Psoas muscle (tissue), 8 donors: ENCODE data around the gene MX2. TPM values are rescaled to one million over a fixed set of nuclear protein-coding genes. Genes with fewer than 3 reads are reported as not detected.

Experiments
- ATAC-seq, 4 donors: fragments of 200-7000 bp; cut with Tn5 transposase; one replicate each; pipeline ENCODE4 v1.9.1; 2020; ENCODE audit warnings: moderate library complexity in 3 of 4, mild to moderate bottlenecking in 2 of 4
- DNase-seq, 2 donors: peaks; one replicate each; pipeline ENCODE4 v3.0.0-alpha.2; 2020
- H3K27ac ChIP-seq: fragments of 200-600 bp; one replicate; pipeline ENCODE4 v1.8.0; 2022
- H3K27me3 ChIP-seq, 3 donors: fragments of 200-600 bp in 1 of 3; one replicate each; pipeline versions ENCODE4 v1.6.1 to v1.8.0; 2013 to 2022; ENCODE audit warnings: low read length in 2 of 3, mild to moderate bottlenecking in 2 of 3, moderate library complexity in 1 of 3; ENCODE audit not compliant: insufficient read depth in 3 of 3
- H3K36me3 ChIP-seq, 2 donors: fragments of 200-600 bp in 1 of 2; one replicate each; pipeline versions ENCODE4 v1.6.1 to v1.8.0; 2013 to 2022; ENCODE audit warnings: low read depth in 1 of 2, mild to moderate bottlenecking in 1 of 2, moderate library complexity in 1 of 2; ENCODE audit not compliant: insufficient read depth in 1 of 2
- H3K4me1 ChIP-seq: fragments of 200-600 bp; one replicate; pipeline ENCODE4 v1.8.0; 2022
- H3K4me3 ChIP-seq: fragments of 200-600 bp; one replicate; pipeline ENCODE4 v1.8.0; 2022; ENCODE audit warnings: mild to moderate bottlenecking
- H3K9me3 ChIP-seq: fragments of 200-600 bp; one replicate; pipeline ENCODE4 v1.8.0; 2022
- WGBS, 3 donors: extraction: QIAGEN DNeasy Blood & Tissue Kit; methylation state at CpG; one replicate each; pipeline versions ENCODE4 v1.1.6 to v1.1.7; 2013; 5-methylcytosine and 5-hydroxymethylcytosine counted together
- intact Hi-C, 2 donors: fragments of 100-400 bp; cut with DNase I; formaldehyde crosslinking; loops; one replicate each; pipeline versions ENCODE4 v1.11.0 to v1.14.2; 2022
- polyA plus RNA-seq, 3 donors: library from polyadenylated mRNA; stranded (reverse); fragments of 200-250 nt; gene quantifications; one replicate each; pipeline ENCODE4 v1.2.3, GENCODE V29; 2013
- total RNA-seq, 4 donors: library from RNA; stranded (reverse); fragmentation: NEBNext Ultra II Directional in 2 of 4; extraction: Animal tissue kit (Norgen Biotek cat#: 25700) in 2 of 4; gene quantifications; one replicate each; pipeline versions ENCODE4 v1.2.1 to v1.2.4, GENCODE V29; 2021 to 2023
- TF ChIP-seq, protein P1 (sequence below): fragments of 200-600 bp; IDR thresholded peaks from one replicate; pipeline ENCODE4 v1.8.0; 2022; ENCODE audit warnings: antibody characterized with exemption
- donor health status: healthy with polysubstance abuse.
- donor health status: DM: no; HTN: no; CAD: no; lungs with moderate emphysema.
- donor health status: Bipolar disorder and iron deficiency.
- donor health status: healthy.
- donor health status: DM: yes; HTN: yes; CAD: no.
- donor health status: DM: no; HTN: no; CAD: no.
- donor health status: DM: no; HTN: no; CAD: no.
- donor health status: DM: yes; HTN: yes; CAD: no.

The MX2 gene
- total and polyA plus RNA-seq, 7 donors, result 1.2 to 3.6 (median 2.7) TPM

DNA sequence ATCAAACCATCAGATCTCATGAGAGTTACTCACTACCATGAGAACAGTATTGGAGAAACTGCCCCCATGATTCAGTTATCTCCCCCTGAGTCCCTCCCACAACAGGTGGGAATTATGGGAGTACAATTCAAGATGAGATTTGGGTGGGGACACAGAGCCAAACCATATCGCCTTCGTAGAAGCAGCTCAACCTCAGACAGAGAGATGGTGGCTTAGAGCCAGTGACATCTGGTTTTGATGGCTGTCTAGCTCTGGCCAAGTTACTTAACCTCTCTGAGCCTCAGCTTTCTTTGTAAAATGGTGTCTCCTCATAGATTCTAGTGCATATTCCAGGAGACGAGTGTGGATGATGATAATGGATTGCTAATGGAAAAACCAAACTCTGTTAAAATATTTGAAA is 91.4 kb downstream of the MX2 start:
- ATAC-seq, result no peak
- TF ChIP-seq, protein P1, sequence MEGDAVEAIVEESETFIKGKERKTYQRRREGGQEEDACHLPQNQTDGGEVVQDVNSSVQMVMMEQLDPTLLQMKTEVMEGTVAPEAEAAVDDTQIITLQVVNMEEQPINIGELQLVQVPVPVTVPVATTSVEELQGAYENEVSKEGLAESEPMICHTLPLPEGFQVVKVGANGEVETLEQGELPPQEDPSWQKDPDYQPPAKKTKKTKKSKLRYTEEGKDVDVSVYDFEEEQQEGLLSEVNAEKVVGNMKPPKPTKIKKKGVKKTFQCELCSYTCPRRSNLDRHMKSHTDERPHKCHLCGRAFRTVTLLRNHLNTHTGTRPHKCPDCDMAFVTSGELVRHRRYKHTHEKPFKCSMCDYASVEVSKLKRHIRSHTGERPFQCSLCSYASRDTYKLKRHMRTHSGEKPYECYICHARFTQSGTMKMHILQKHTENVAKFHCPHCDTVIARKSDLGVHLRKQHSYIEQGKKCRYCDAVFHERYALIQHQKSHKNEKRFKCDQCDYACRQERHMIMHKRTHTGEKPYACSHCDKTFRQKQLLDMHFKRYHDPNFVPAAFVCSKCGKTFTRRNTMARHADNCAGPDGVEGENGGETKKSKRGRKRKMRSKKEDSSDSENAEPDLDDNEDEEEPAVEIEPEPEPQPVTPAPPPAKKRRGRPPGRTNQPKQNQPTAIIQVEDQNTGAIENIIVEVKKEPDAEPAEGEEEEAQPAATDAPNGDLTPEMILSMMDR, result no peak
- H3K27me3 ChIP-seq, result no peaks in the 10 kb centered on the region
- peaks cover 2% of the 10 kb centered on the region in 2 donors for H3K36me3 ChIP-seq
- no peak overlapping the region for H3K27ac ChIP-seq
- WGBS, 3 donors, result 58 to 63% (median 59%) methylated on average over 3 of the region's 3 CpGs
- intact Hi-C loops, result loop anchor here in 1 of 2 donors (10.0 kb wide), 1 partner anchor 168 kb away; no protein-coding TSS in a partner anchor
- no peaks in the 10 kb centered on the region for H3K4me1 ChIP-seq
- H3K9me3 ChIP-seq, result no peaks in the 10 kb centered on the region
- DNase-seq, result no peak
- no peak overlapping the region for H3K4me3 ChIP-seq

DNA sequence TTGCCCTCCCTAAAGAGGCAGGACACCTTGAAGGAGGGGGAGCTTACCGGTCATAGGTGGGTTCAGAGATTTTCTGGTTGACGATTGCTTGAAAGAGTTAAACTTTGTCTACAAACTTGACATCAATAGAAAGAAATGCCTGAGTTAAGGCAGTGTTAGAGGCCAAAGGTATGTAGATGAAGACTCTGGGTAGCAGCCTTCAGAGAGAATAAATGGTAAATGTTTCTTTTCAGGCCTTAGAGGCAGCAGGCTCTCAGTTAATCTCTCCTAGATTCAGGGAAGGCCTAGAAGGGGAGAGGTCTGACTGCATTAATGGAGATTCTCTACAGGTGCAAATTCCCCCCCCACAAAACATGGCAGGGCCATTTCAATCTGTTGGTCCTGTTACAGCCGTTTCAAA is 91.9 kb downstream of the MX2 start:
- DNase-seq (no peak), ATAC-seq (no peak)
- no peaks in the 10 kb centered on the region for H3K9me3 ChIP-seq
- no peak overlapping the region for H3K4me3 ChIP-seq
- 55 to 73% (median 55%) methylated on average over 3 of the region's 3 CpGs for WGBS, 3 donors
- H3K27ac ChIP-seq, result no peak overlapping the region
- no peaks in the 10 kb centered on the region for H3K27me3 ChIP-seq
- intact Hi-C loops, result loop anchor here in 1 of 2 donors (10.0 kb wide), 1 partner anchor 169 kb away; no protein-coding TSS in a partner anchor
- TF ChIP-seq, protein P1, result no peak
- H3K36me3 ChIP-seq, result peaks cover 0 to 2% of the 10 kb centered on the region in 2 donors
- no peaks in the 10 kb centered on the region for H3K4me1 ChIP-seq

DNA sequence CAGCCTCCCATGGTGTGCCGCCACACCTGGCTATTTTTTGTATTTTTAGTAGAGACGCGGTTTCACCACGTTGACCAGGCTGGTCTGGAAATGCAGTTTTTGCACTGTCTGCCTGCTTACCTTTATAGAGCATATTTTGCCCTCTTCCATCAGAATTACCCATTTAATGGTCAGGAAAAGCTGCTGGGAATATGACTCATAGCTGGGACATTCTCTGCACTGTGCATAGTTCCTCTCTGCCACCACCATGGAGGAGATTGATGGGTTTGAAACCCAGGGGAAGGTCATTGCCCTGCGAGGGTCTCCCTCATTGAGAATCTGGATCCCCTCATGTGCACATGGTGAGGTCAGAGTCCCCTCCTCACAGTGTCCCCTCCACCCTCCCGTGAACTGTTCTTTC is 96.3 kb downstream of the MX2 start:
- Histone ChIP-seq H3K4me1 (no peaks in the 10 kb centered on the region), H3K4me3 (no peak overlapping the region), H3K36me3 (peaks cover 0 to 2% of the 10 kb centered on the region in 2 donors), H3K27ac (no peak overlapping the region), H3K9me3 (no peaks in the 10 kb centered on the region), H3K27me3 (peaks cover 0 to 5% (median 0%) of the 10 kb centered on the region in 3 donors)
- intact Hi-C loops, result loop anchor here in 1 of 2 donors (10.0 kb wide), 1 partner anchor 173 kb away; no protein-coding TSS in a partner anchor
- no peak for DNase-seq
- WGBS, 3 donors, result 83 to 93% (median 85%) methylated on average over 6 of the region's 6 CpGs
- ATAC-seq, result no peak
- TF ChIP-seq, protein P1, result no peak

DNA sequence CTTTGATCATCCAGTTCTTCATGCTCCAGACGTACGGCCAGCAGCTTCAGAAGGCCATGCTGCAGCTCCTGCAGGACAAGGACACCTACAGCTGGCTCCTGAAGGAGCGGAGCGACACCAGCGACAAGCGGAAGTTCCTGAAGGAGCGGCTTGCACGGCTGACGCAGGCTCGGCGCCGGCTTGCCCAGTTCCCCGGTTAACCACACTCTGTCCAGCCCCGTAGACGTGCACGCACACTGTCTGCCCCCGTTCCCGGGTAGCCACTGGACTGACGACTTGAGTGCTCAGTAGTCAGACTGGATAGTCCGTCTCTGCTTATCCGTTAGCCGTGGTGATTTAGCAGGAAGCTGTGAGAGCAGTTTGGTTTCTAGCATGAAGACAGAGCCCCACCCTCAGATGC is 96.7 kb downstream of the MX2 start:
- peaks cover 0 to 5% (median 0%) of the 10 kb centered on the region in 3 donors for H3K27me3 ChIP-seq
- no peak for ATAC-seq
- no peak for DNase-seq
- peaks cover 0 to 2% of the 10 kb centered on the region in 2 donors for H3K36me3 ChIP-seq
- H3K4me1 ChIP-seq, result no peaks in the 10 kb centered on the region
- no peak overlapping the region for H3K4me3 ChIP-seq
- TF ChIP-seq, protein P1, result no peak
- intact Hi-C loops, result loop anchor here in 1 of 2 donors (10.0 kb wide), 1 partner anchor 174 kb away; no protein-coding TSS in a partner anchor
- WGBS, 3 donors, result 87 to 91% (median 89%) methylated on average over 22 of the region's 22 CpGs
- no peak overlapping the region for H3K27ac ChIP-seq
- H3K9me3 ChIP-seq, result no peaks in the 10 kb centered on the region

Other genes with a start within 250 kb of the MX2 start
- 10 to 100 TPM in 2 of 4 donors, 1 to 10 TPM in 2; 5.3 to 13.9 (median 9.1) TPM for gene BACE2, start 193.9 kb upstream of the MX2 start, total RNA-seq
- 10 to 100 TPM in 1 of 3 donors, 1 to 10 TPM in 2; 5.8 to 16.0 (median 6.2) TPM for gene BACE2, start 193.9 kb upstream of the MX2 start, polyA plus RNA-seq
- under 1 TPM in 1 of 4 donors, not detected in 3; 0.26 TPM for gene FAM3B, start 45.2 kb upstream of the MX2 start, total RNA-seq
- under 1 TPM; 0.10 to 0.21 (median 0.18) TPM for gene FAM3B, start 45.2 kb upstream of the MX2 start, polyA plus RNA-seq
- gene MX1, start 64.2 kb downstream of the MX2 start, total RNA-seq, result 10 to 100 TPM in 1 of 4 donors, 1 to 10 TPM in 3; 3.8 to 14.9 (median 6.2) TPM
- gene MX1, start 64.2 kb downstream of the MX2 start, polyA plus RNA-seq, result 1 to 10 TPM; 2.2 to 3.7 (median 3.5) TPM
- gene TMPRSS2, start 146.1 kb downstream of the MX2 start, total RNA-seq, result under 1 TPM in 1 of 4 donors, not detected in 3; 0.10 TPM
- gene TMPRSS2, start 146.1 kb downstream of the MX2 start, polyA plus RNA-seq, result under 1 TPM; 0.03 to 0.15 (median 0.09) TPM